ENCODE data around the gene TCL1A.
"Not testable (repeated sequence)": the region's sequence is repeated elsewhere in the genome, so short reads cannot be mapped to it uniquely, and the experiment has no call there.

Gene TCL1A

GRCh38 chr14:95674613-95675012 is 39.3 kb downstream of the TCL1A start:
- no peak for ATAC-seq

- no peak for ATAC-seq
These were observed 45.6 kb downstream of the TCL1A start for GRCh38 chr14:95668235-95668772.

DNA sequence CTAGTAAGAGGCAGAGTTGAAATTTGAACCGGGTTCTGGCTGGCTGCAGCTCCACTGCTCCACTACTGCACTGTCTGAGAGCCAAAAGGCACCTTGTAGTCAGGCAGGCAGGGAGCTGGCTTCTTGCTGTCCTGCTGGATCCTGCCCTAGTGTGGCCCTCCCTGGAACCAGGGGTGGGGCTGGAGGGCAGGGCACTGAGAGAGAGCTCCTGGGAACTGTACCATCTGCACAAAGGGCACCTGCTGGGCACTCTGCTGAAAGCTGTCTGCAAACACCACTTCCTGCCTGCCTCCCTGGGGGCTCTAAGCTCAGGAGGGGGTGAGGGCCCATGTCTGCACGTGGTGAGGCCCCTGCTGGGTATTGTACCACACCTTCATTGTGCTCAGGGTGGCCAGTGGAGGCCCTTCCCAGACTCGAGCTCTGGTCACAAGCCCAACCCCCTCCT is 46.7 kb downstream of the TCL1A start:
- ATAC-seq, result no peak

DNA sequence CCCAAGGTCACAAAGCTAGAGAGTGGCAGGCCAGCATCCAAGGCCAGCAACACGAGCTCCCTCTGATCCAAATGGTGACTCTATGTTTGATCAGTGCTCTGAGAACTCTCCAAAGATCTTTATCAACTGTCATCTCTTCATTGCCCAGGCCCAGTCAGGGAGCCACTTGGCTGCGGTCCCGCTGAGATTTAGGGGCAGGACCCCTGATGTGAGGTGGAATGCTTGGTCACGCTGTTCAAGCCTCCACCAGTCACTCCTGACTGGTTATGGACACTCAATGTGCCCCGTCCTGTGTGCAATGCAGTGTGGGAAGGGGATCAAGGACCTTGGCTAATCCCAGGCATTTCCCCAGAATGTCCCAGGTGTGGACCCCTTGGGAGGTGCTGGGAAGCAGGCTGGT is 47.5 kb downstream of the TCL1A start:
- ATAC-seq, result no peak

DNA sequence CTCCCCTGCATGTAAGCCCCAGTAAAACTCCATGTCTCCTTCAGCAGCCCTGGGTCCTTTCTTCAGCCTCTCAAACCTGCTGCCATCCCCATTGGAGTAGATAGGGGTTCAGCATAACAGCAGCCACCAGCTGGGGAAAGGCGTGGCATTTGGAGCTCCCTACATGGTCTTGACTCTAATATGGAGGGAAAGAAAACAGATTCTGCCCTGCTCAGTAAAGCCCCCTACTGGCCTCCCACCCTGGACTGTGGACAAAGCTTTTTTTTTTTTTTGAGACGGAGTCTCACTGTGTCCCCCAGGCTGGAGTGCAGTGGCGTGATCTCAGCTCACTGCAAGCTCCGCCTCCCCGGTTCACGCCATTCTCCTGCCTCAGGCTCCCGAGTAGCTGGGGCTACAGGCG is 48.4 kb downstream of the TCL1A start:
- not testable (repeated sequence) for ATAC-seq

DNA sequence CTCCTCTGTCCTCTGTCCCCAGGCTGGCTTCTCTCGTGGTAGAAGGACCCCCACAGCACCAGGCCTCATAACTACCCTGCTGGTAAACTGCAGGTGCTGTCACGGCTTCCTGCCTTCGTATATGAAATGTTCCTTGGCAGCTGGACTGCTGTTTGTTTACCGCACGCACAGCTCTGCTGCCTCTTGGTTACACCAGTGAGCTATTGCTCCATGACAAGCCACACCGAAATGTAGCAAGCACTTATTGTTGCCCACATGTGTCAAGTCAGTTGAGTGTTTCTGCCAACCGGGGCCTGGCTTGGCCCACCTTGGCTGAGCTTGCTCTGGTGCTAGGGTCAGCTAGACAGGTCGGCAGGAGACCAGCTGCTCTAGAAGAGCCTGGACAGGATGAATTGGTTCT is 49.4 kb downstream of the TCL1A start:
- ATAC-seq, result no peak

DNA sequence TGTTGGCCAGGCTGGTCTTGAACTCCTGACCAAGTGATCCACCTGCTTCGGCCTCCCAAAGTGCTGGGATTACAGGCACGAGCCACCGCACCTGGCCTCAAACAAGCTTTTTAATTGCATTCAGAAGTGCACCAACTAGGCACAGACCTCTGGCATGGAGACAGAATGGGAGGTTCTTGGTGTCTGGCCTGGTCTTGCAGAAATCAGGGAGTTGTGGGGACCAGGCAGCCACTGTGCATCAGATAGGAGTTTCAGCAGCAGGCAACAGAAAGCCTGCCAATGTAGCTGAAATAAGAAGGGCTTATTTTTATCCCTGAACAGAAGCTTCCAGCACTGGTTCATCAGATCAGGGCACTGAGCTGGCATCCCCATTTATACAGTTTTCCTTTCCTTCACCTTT is 49.9 kb downstream of the TCL1A start:
- no peak for ATAC-seq

GRCh38 chr14:95663226-95663797 is 50.6 kb downstream of the TCL1A start:
- ATAC-seq, result no peak

DNA sequence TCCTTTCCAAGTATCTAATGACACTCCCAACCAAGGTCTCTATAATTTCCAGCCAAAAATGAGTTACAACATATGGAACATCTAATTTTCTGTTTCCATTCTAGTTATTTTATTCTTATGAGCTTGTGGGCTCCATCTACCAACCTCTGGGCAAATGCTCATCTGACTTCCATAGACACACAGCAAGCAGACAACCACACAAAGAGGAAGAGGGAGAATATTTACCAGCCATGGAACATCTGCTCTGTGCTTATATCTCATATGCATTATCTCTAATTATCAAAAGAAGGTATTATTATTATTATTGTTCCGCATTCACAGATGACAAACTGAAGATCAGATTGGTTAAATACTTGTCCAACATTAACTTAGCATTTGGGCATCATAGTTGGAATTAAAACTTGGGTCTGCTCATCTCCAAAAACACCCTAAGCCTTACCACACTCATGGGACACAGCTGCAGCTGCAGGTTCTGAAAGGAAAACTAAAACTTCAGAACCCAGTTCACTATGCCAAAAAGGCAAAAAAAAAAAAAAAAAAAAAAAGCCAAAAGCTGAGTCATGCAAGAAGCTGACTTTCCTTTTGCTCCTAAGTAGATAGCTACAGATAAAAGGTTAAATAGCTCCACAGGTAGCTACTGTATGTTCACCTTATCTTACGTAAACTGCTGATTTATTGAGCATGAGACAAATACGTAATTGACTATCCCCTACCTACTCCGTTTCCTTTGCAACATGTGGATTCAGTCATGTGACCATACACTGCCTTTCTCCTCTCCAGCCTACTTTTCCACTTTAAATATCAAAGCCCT is 51.3 kb downstream of the TCL1A start:
- peak; percentile 35 to 38 for ATAC-seq

GRCh38 chr14:95660651-95661515 is 53.0 kb downstream of the TCL1A start:
- no peak for ATAC-seq

GRCh38 chr14:95659990-95660385 is 53.9 kb downstream of the TCL1A start:
- no peak for ATAC-seq

Data from activated CD4-positive, CD25-positive, alpha-beta regulatory T cell treated with anti-CD3 and anti-CD28 coated beads, Interleukin-2, amount 50 U/mL, for 24 hours (primary cell).